ENCODE data around the gene SLC35E1. TPM values are rescaled to one million over a fixed set of nuclear protein-coding genes. Genes with fewer than 3 reads are reported as not detected.

The SLC35E1 gene
- total RNA-seq, 2 donors from 2014 or later: 26.6 to 30.6 TPM

DNA sequence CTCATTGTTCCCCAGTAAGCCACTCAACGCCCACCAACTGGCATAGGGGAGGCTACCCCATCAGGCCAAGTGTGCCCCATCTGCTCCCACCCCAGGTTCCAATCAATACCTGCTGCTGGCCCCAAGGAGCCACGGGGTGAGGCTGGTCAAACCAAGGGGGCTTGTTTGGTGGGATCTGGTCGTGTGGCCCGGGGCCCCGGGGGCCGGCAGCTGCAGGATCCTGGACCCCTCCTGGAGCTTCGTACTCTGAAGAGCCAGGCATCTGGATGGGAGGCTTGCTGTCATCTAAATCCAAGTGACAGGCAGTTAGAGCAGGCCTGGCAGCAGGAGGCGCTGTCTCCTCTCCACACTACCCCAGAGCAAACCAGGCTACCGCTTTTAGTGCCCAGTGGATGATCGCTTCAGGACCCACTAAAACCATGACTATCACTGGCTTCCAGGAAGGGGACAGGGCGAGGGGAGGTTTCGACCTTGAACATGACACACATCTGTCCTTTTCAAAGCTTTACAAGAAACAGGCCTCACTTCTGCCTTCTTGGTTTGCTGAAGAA is 44.2 kb downstream of the SLC35E1 start:
- WGBS, 2 experiments (ENCODE audit: insufficient coverage in 1 of 2, insufficient read length in 1 of 2): 92 to 98% methylated on average over 6 to 12 of the region's 12 CpGs

GRCh38 chr19:16527334-16527935 is 44.8 kb downstream of the SLC35E1 start:
- peaks cover 72% of the 10 kb centered on the region for H3K36me3 Mint-ChIP-seq (ENCODE audit: low read depth)
- WGBS, 2 experiments (ENCODE audit: insufficient coverage in 1 of 2, insufficient read length in 1 of 2): 88 to 90% methylated on average over 13 to 14 of the region's 14 CpGs
- H3K4me3 ChIP-seq (ENCODE audit: low read length): no peak overlapping the region
- no peak overlapping the region for H3K27ac Mint-ChIP-seq
- peaks cover 83% of the 10 kb centered on the region for H3K36me3 ChIP-seq (ENCODE audit: control insufficient read depth, insufficient read depth, low read length)
- H3K9me3 Mint-ChIP-seq: no peaks in the 10 kb centered on the region
- H3K4me1 Mint-ChIP-seq: no peaks in the 10 kb centered on the region
- H3K4me1 ChIP-seq (ENCODE audit: control insufficient read depth, insufficient read depth, low read length): no peaks in the 10 kb centered on the region
- H3K9ac ChIP-seq (ENCODE audit: extremely low read depth, low read length, poor library complexity, severe bottlenecking): no peak overlapping the region
- no peak for DNase-seq
- no peak for TF ChIP-seq CTCF (conservative IDR thresholded peaks at IDR 0.05)
- H3K27me3 Mint-ChIP-seq (ENCODE audit: insufficient read depth): no peaks in the 10 kb centered on the region
- no peak overlapping the region for H3K4me3 Mint-ChIP-seq
- H3K27me3 ChIP-seq (ENCODE audit: control insufficient read depth, insufficient read depth, low read length, poor library complexity, severe bottlenecking): no peaks in the 10 kb centered on the region
- no peak overlapping the region for H3K27ac ChIP-seq (ENCODE audit: low read depth, low read length)
- no peaks in the 10 kb centered on the region for H3K9me3 ChIP-seq (ENCODE audit: control insufficient read depth, low read length)

More for the DNA sequence above, 44.2 kb downstream of the SLC35E1 start:
- no peaks in the 10 kb centered on the region for H3K4me1 Mint-ChIP-seq
- H3K27ac Mint-ChIP-seq: no peak overlapping the region
- Histone ChIP-seq H3K27me3 (ENCODE audit: control insufficient read depth, insufficient read depth, low read length, poor library complexity, severe bottlenecking) (no peaks in the 10 kb centered on the region), H3K9ac (ENCODE audit: extremely low read depth, low read length, poor library complexity, severe bottlenecking) (no peak overlapping the region), H3K4me3 (ENCODE audit: low read length) (no peak overlapping the region), H3K27ac (ENCODE audit: low read depth, low read length) (no peak overlapping the region), H3K36me3 (ENCODE audit: control insufficient read depth, insufficient read depth, low read length) (peaks cover 83% of the 10 kb centered on the region), H3K4me1 (ENCODE audit: control insufficient read depth, insufficient read depth, low read length) (no peaks in the 10 kb centered on the region), H3K9me3 (ENCODE audit: control insufficient read depth, low read length) (no peaks in the 10 kb centered on the region)
- peaks cover 71% of the 10 kb centered on the region for H3K36me3 Mint-ChIP-seq (ENCODE audit: low read depth)
- H3K9me3 Mint-ChIP-seq: no peaks in the 10 kb centered on the region
- peak; percentile 77 for TF ChIP-seq CTCF (conservative IDR thresholded peaks at IDR 0.05)
- no peak overlapping the region for H3K4me3 Mint-ChIP-seq
- no peaks in the 10 kb centered on the region for H3K27me3 Mint-ChIP-seq (ENCODE audit: insufficient read depth)
- DNase-seq: peak; percentile 85

GRCh38 chr19:16525751-16526481 is 46.3 kb downstream of the SLC35E1 start:
- H3K4me1 Mint-ChIP-seq: no peaks in the 10 kb centered on the region
- Histone ChIP-seq H3K4me3 (ENCODE audit: low read length) (no peak overlapping the region), H3K27ac (ENCODE audit: low read depth, low read length) (no peak overlapping the region), H3K9me3 (ENCODE audit: control insufficient read depth, low read length) (no peaks in the 10 kb centered on the region), H3K36me3 (ENCODE audit: control insufficient read depth, insufficient read depth, low read length) (peaks cover 78% of the 10 kb centered on the region), H3K27me3 (ENCODE audit: control insufficient read depth, insufficient read depth, low read length, poor library complexity, severe bottlenecking) (no peaks in the 10 kb centered on the region), H3K9ac (ENCODE audit: extremely low read depth, low read length, poor library complexity, severe bottlenecking) (no peak overlapping the region), H3K4me1 (ENCODE audit: control insufficient read depth, insufficient read depth, low read length) (no peaks in the 10 kb centered on the region)
- DNase-seq: no peak
- TF ChIP-seq CTCF (conservative IDR thresholded peaks at IDR 0.05): no peak
- no peak overlapping the region for H3K4me3 Mint-ChIP-seq
- no peaks in the 10 kb centered on the region for H3K9me3 Mint-ChIP-seq
- H3K36me3 Mint-ChIP-seq (ENCODE audit: low read depth): peaks cover 65% of the 10 kb centered on the region
- H3K27ac Mint-ChIP-seq: no peak overlapping the region
- WGBS, 2 experiments (ENCODE audit: insufficient coverage in 1 of 2, insufficient read length in 1 of 2): 96 to 97% methylated on average over 23 to 29 of the region's 29 CpGs
- H3K27me3 Mint-ChIP-seq (ENCODE audit: insufficient read depth): no peaks in the 10 kb centered on the region
